Testis (tissue), 3 donors: ENCODE measurements around the gene C12orf57. TPM values are rescaled to one million over a fixed set of nuclear protein-coding genes. Genes with fewer than 3 reads are reported as not detected.
A peak's percentile ranks its signal among the peaks of the same experiment; 100 is the strongest.

Experiments used
- DNase-seq: peaks from one replicate; pipeline ENCODE4 v3.0.0-alpha.2; 2019
- H3K27ac ChIP-seq, 2 donors: fragments of 200-600 bp; sonication (generic); one replicate each; pipeline ENCODE4 v1.5.1; 2019
- H3K27me3 ChIP-seq: fragments of 200-600 bp; sonication (generic); one replicate; pipeline ENCODE4 v1.5.1; 2019
- H3K36me3 ChIP-seq: fragments of 200-600 bp; sonication (generic); one replicate; pipeline ENCODE4 v1.5.1; 2017; ENCODE audit warnings: low read depth; ENCODE audit errors: missing control alignments
- H3K4me1 ChIP-seq: fragments of 200-600 bp; sonication (generic); one replicate; pipeline ENCODE4 v1.5.1; 2019
- H3K4me3 ChIP-seq, 2 donors: fragments of 200-600 bp; sonication (generic); one replicate each; pipeline ENCODE4 v1.5.1; 2017 to 2019
- H3K9me3 ChIP-seq: fragments of 200-600 bp; sonication (generic); one replicate; pipeline ENCODE4 v1.5.1; 2017
- POLR2A ChIP-seq: fragments of 450-650 bp; IDR thresholded peaks from one replicate; pipeline ENCODE4 v1.6.1; 2017; ENCODE audit warnings: antibody characterized with exemption, mild to moderate bottlenecking, moderate library complexity
- WGBS, 2 donors: methylation state at CpG; one replicate each; pipeline ENCODE4 v1.1.5; 2018; 5-methylcytosine and 5-hydroxymethylcytosine counted together
- intact Hi-C: fragments of 100-400 bp; cut with DNase I; formaldehyde crosslinking; loops from one replicate; pipeline ENCODE4 v1.15.1; 2023; ENCODE audit warnings: low total_unique reads
- polyA plus RNA-seq: library from polyadenylated mRNA; stranded (reverse); fragments of 350-450 nt; fragmentation: Illumina TruSeq; extraction: RNeasy Lipid Tissue Mini Kit (QIAGEN cat#74804); gene quantifications from one replicate; pipeline ENCODE4 v1.2.3, GENCODE V29; 2014; ENCODE audit warnings: low read depth, low replicate concordance; ENCODE audit not compliant: insufficient read depth
- total RNA-seq, 2 donors: library from RNA; depleted of rRNA; stranded (reverse); fragments of >200 nt; gene quantifications; one replicate each; pipeline ENCODE4 v1.2.3, GENCODE V29; 2016
- TF ChIP-seq, protein P1 (sequence below), 3 experiments: fragments of 450-650 bp in 2 of 3; fragments of 200-600 bp in 1 of 3; sonication (generic) in 1 of 3; IDR thresholded peaks; one replicate each; pipeline ENCODE4 v1.5.1; 2016 to 2019; ENCODE audit warnings: antibody characterized with exemption in 3 of 3, mild to moderate bottlenecking in 2 of 3, moderate library complexity in 1 of 3

The C12orf57 gene
- total and polyA plus RNA-seq, 3 donors from 2014 or later = 141 to 236 (median 143) TPM

DNA sequence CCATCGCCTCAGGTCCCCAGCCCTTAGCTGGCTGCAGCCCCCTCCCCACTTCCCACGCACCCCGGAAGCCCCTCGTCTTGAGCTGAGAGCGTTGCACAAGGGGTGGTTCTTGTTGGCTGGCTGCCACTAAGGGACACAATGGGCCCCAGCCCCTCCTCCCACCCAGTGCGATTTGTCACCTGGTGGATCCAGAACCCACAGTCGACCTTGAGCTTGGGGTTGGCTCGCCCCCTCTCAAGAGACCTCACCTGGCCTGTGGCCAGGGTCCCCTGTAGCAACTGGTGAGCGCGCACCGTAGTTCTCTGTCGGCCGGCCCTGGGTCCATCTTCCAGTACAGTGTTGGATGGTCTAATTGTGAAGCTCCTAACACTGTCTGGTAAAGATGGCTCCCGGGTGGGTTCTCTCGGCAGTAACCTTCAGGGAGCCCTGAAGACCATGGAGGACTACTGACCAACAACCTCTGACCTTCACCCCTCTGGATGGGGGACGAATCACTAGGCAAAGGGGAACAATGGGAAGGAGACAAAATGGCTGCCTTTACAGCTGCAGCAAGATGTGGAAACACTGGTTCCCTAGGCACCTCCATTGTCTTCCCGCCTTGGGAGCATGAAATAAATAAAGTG is 20.1 kb downstream of the C12orf57 start:
- 72 to 86% methylated on average over 6 to 17 of the region's 17 CpGs for WGBS, 2 donors
- no peak for DNase-seq
- intact Hi-C loops = no loop called here
- TF ChIP-seq, protein P1, sequence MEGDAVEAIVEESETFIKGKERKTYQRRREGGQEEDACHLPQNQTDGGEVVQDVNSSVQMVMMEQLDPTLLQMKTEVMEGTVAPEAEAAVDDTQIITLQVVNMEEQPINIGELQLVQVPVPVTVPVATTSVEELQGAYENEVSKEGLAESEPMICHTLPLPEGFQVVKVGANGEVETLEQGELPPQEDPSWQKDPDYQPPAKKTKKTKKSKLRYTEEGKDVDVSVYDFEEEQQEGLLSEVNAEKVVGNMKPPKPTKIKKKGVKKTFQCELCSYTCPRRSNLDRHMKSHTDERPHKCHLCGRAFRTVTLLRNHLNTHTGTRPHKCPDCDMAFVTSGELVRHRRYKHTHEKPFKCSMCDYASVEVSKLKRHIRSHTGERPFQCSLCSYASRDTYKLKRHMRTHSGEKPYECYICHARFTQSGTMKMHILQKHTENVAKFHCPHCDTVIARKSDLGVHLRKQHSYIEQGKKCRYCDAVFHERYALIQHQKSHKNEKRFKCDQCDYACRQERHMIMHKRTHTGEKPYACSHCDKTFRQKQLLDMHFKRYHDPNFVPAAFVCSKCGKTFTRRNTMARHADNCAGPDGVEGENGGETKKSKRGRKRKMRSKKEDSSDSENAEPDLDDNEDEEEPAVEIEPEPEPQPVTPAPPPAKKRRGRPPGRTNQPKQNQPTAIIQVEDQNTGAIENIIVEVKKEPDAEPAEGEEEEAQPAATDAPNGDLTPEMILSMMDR (IDR thresholded peaks at IDR 0.05) = no peak
- H3K4me1 ChIP-seq = peaks cover 26% of the 10 kb centered on the region
- no peak overlapping the region for H3K4me3 ChIP-seq
- no peaks in the 10 kb centered on the region for H3K27me3 ChIP-seq
- no peaks in the 10 kb centered on the region for H3K36me3 ChIP-seq
- H3K27ac ChIP-seq = peak overlapping the region in 1 of 2 donors; percentile 79
- no peaks in the 10 kb centered on the region for H3K9me3 ChIP-seq

DNA sequence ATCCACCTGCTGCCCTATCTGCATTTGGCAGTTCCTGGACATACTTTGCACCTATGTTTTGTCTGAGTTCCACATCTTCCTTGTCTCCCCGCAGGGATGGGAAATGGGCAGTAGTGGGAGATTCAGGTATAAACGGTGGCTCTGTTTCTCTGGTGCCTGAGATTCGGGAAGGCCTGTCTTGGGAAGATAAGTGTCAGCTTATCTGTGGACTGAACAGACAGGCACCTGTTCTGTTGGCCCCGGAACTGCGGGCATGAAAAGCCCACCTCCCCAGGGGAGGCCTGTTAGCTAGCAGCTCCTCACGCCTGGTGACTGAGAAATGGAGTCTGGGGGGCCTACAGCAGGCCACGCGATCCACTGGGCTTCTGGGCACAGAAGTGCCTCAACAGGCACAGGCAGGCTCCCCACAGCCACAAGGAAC is 20.8 kb downstream of the C12orf57 start:
- intact Hi-C loops = no loop called here
- Histone ChIP-seq H3K27ac (peak overlapping the region in 1 of 2 donors; percentile 79), H3K36me3 (no peaks in the 10 kb centered on the region), H3K4me1 (peaks cover 33% of the 10 kb centered on the region), H3K9me3 (no peaks in the 10 kb centered on the region), H3K4me3 (no peak overlapping the region), H3K27me3 (no peaks in the 10 kb centered on the region)
- DNase-seq = no peak
- WGBS, 2 donors = 63 to 75% methylated on average over 5 to 8 of the region's 8 CpGs
- TF ChIP-seq POLR2A = no peak
- TF ChIP-seq, protein P1 (IDR thresholded peaks at IDR 0.05) = no peak

DNA sequence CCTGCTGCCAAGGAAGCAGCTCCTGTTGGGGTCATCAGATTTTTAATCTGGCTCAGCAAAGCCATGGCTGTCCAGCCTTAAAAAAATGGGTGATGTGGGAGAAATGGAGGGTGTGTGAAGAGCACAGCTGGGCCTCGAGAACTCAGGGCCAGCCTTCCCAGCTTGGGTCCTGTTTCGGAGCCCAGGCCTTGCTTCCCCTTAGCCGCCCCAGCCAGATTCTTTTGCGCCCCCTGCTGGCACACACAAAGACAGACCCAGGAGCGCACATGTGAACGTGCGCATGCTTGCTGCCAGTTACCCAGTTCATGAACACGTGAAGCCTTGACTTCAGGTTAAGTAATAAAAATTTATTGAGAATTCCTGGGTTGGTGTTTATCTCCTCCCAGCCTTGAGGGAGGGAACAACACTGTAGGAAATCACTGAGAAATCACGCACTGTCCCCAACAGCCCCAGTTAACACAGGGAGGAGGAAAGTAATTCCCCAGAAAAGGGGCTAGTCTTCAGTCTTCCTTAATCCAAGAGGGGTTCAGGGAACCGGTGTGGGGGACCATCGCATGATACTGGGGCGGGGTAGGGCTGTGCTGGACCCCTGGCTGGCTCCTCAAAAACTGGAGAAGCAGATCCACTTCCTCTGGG is 21.3 kb downstream of the C12orf57 start:
- peak overlapping the region in 1 of 2 donors; percentile 79 for H3K27ac ChIP-seq
- TF ChIP-seq, protein P1 (IDR thresholded peaks at IDR 0.05) = peak; percentile 83 to 92 (median 88)
- no peak for TF ChIP-seq POLR2A
- intact Hi-C loops = no loop called here
- H3K9me3 ChIP-seq = no peaks in the 10 kb centered on the region
- peak; percentile 85 for DNase-seq
- H3K4me1 ChIP-seq = peaks cover 34% of the 10 kb centered on the region
- H3K27me3 ChIP-seq = no peaks in the 10 kb centered on the region
- WGBS, 2 donors = 34 to 57% methylated on average over 11 to 12 of the region's 12 CpGs
- H3K4me3 ChIP-seq = no peak overlapping the region
- no peaks in the 10 kb centered on the region for H3K36me3 ChIP-seq

DNA sequence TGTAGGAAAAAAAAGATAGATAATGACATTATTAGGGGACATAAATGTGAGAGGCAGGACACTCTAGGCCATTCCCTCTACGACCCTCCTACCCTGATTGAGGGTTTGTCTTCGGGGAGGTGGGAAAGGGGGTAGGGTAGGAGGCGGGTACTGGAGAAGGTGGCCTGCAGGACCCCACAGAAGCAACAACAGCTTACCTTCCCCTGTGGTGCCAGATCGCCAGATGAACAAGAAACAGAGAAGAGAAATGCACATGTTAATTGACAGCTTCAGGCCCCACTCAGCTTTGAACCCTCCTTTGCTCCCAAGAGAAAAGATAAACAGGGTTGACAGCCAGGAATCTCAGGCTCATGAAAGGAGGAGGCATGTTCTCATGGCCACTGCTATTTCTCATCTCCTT is 21.9 kb downstream of the C12orf57 start:
- H3K4me3 ChIP-seq = no peak overlapping the region
- TF ChIP-seq, protein P1 (IDR thresholded peaks at IDR 0.05) = no peak
- no peak for TF ChIP-seq POLR2A
- DNase-seq = no peak
- no peaks in the 10 kb centered on the region for H3K36me3 ChIP-seq
- no peaks in the 10 kb centered on the region for H3K27me3 ChIP-seq
- WGBS, 2 donors = 73 to 85% methylated on average over 3 to 4 of the region's 4 CpGs
- intact Hi-C loops = no loop called here
- H3K4me1 ChIP-seq = peaks cover 32% of the 10 kb centered on the region
- no peaks in the 10 kb centered on the region for H3K9me3 ChIP-seq
- no peak overlapping the region for H3K27ac ChIP-seq
